ENCODE measurements around the gene CCER1. TPM values are rescaled to one million over a fixed set of nuclear protein-coding genes. Genes with fewer than 3 reads are reported as not detected.

Gene CCER1
- total and polyA plus RNA-seq, 4 experiments from 2014 or later = not detected

DNA sequence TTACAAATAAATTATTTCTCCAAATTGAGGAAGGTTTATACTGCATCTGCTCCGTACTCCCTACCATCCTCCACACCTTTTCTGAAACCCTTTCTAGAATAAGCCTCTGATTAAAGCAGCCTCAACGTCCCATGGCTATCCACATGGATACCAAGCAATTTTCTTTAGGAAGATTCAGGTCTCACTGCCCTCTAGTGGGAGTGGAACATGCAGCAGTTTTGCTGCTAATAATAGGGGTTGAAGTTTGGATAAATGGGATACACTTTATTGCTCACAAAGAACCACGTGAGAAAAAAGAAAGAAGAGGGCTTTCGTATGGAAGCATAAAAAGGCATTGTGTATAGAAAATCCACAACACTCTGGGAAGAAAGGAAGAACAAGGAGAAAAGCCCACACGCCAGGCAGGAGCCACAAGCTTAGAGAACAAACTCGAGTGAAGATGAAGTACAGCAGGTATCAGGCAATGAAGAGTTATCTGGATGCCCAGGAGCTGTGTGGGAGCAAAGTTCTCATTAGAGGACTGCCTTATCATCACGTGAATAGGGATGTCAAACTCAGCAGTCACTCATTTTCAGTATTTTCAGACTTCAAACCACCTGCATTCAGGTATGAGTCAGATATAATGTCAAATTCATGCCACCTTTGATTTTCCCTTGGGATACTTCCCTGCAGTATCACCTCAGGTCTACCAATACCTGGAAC lies 45.8 kb downstream of the CCER1 start:
- no peak overlapping the region for H3K4me3 Mint-ChIP-seq
- peaks cover 0 to 2% of the 10 kb centered on the region in 2 donors for H3K27me3 Mint-ChIP-seq
- H3K9me3 ChIP-seq (ENCODE audit: control insufficient read depth in 1 of 2, low read length in 2 of 2) = no peaks in the 10 kb centered on the region
- peaks cover 0 to 8% (median 1%) of the 10 kb centered on the region in 8 donors for H3K9me3 Mint-ChIP-seq
- POLR2A ChIA-PET (ENCODE audit: partially characterized antibody) = no interaction called here
- DNase-seq = no peak
- no peaks in the 10 kb centered on the region for H3K36me3 ChIP-seq (ENCODE audit: insufficient read depth, low read length)
- no peak overlapping the region for H3K4me3 ChIP-seq (ENCODE audit: low read length in 2 of 2)
- H3K27ac Mint-ChIP-seq = no peak overlapping the region
- intact Hi-C loops (cut with micrococcal nuclease) = no loop called here
- H3K4me1 Mint-ChIP-seq = no peaks in the 10 kb centered on the region
- no peaks in the 10 kb centered on the region for H3K36me3 Mint-ChIP-seq
- CTCF ChIA-PET (ENCODE audit: partially characterized antibody) = no interaction called here
- no peak overlapping the region for H3K27ac ChIP-seq (ENCODE audit: low read depth, low read length)
- no peaks in the 10 kb centered on the region for H3K4me1 ChIP-seq (ENCODE audit: insufficient read depth, low read length)
- no peaks in the 10 kb centered on the region for H3K27me3 ChIP-seq (ENCODE audit: insufficient read depth, low read length)

DNA sequence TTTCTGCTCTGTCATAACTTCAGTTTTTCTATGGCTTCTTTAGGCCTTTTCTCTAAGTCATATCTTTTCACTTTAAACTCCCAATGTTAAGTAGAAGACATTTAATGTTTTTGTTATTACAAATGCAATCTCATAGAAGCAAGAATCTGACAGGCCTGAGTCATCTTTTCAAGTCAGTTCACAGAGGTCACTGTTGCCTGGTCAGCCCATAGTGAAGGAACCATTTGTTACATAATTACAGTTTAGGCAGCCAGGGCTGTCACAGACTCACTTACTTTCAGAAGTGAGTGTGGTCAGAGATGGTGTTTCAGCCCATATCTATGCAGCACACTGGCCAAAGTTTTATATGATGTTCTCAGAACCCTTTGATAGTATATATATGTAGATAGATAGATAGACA lies 46.5 kb downstream of the CCER1 start:
- Mint-ChIP-seq H3K27me3 (peaks cover 0 to 2% of the 10 kb centered on the region in 2 donors), H3K4me1 (no peaks in the 10 kb centered on the region), H3K4me3 (no peak overlapping the region), H3K27ac (no peak overlapping the region), H3K9me3 (peaks cover 0 to 8% (median 1%) of the 10 kb centered on the region in 8 donors), H3K36me3 (no peaks in the 10 kb centered on the region)
- no peak overlapping the region for H3K27ac ChIP-seq (ENCODE audit: low read depth, low read length)
- no peaks in the 10 kb centered on the region for H3K9me3 ChIP-seq (ENCODE audit: control insufficient read depth in 1 of 2, low read length in 2 of 2)
- no peaks in the 10 kb centered on the region for H3K36me3 ChIP-seq (ENCODE audit: insufficient read depth, low read length)
- ChIA-PET CTCF (ENCODE audit: partially characterized antibody) (no interaction called here), POLR2A (ENCODE audit: partially characterized antibody) (no interaction called here)
- no peaks in the 10 kb centered on the region for H3K27me3 ChIP-seq (ENCODE audit: insufficient read depth, low read length)
- no peak for DNase-seq
- intact Hi-C loops (cut with micrococcal nuclease) = no loop called here
- no peaks in the 10 kb centered on the region for H3K4me1 ChIP-seq (ENCODE audit: insufficient read depth, low read length)
- no peak overlapping the region for H3K4me3 ChIP-seq (ENCODE audit: low read length in 2 of 2)

DNA sequence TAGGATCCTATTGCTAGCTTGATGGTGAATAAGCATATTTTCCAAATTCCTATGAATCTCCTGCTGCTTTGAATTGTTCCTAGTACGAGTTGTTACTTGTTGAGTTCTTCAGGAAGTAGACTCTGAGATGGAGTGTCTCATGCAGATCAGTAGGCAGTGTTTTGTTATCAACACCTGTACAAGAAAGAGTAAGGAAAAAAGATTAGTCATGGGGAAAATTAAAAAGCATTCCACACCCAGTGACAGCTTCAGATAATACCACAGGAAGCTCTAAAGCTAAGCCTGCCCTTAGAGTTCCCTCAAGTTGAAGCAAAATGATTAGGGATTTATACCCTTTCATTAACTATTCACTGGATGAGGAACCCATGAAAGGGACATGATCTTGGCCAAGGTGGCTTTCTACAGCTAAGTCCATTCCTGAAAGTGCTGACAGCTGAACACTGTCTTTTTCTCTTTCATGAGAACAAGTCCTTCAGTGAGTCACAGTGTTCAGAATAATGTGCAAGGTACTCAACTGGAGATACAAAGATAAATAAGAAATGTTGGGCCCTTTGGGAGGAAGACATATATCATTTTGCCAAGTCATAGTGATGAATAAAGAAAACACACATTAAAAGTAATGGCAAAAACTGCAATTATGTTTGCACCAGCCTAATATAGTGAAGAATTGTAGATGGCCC lies 49.1 kb downstream of the CCER1 start:
- Mint-ChIP-seq H3K36me3 (no peaks in the 10 kb centered on the region), H3K4me3 (no peak overlapping the region), H3K27me3 (peaks cover 0 to 2% of the 10 kb centered on the region in 2 donors), H3K27ac (no peak overlapping the region), H3K9me3 (no peaks in the 10 kb centered on the region), H3K4me1 (no peaks in the 10 kb centered on the region)
- Histone ChIP-seq H3K27me3 (ENCODE audit: insufficient read depth, low read length) (no peaks in the 10 kb centered on the region), H3K4me3 (ENCODE audit: low read length in 2 of 2) (no peak overlapping the region), H3K4me1 (ENCODE audit: insufficient read depth, low read length) (no peaks in the 10 kb centered on the region), H3K36me3 (ENCODE audit: insufficient read depth, low read length) (no peaks in the 10 kb centered on the region), H3K27ac (ENCODE audit: low read depth, low read length) (no peak overlapping the region), H3K9me3 (ENCODE audit: control insufficient read depth in 1 of 2, low read length in 2 of 2) (no peaks in the 10 kb centered on the region)
- ChIA-PET CTCF (ENCODE audit: partially characterized antibody) (no interaction called here), POLR2A (ENCODE audit: partially characterized antibody) (no interaction called here)
- intact Hi-C loops (cut with micrococcal nuclease) = no loop called here
- DNase-seq = no peak

DNA sequence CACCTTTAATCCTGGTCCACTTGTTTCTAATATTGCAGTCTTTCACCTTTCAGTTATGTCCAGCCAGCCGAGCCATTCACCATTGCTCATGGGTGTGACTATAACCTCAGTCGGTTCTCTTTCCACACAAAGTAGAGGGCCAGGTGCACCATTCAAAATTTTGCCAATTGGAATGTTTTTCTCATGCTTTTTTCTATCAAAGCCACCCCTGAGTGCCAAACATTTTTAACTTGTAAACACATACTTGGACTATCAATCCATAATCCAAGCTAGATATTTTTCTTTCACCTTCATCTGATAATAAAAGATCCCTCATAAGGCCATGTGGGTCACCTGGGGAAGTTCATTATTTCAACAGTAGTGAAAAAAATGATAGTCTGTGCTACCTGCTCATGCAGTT lies 52.4 kb downstream of the CCER1 start:
- no peaks in the 10 kb centered on the region for H3K4me1 ChIP-seq (ENCODE audit: insufficient read depth, low read length)
- ChIA-PET POLR2A (ENCODE audit: partially characterized antibody) (no interaction called here), CTCF (ENCODE audit: partially characterized antibody) (no interaction called here)
- H3K27ac Mint-ChIP-seq = no peak overlapping the region
- no peak overlapping the region for H3K4me3 Mint-ChIP-seq
- no peak overlapping the region for H3K4me3 ChIP-seq (ENCODE audit: low read length in 2 of 2)
- no peak overlapping the region for H3K27ac ChIP-seq (ENCODE audit: low read depth, low read length)
- H3K9me3 Mint-ChIP-seq = no peaks in the 10 kb centered on the region
- H3K4me1 Mint-ChIP-seq = no peaks in the 10 kb centered on the region
- peaks cover 0 to 2% of the 10 kb centered on the region in 2 donors for H3K27me3 Mint-ChIP-seq
- H3K27me3 ChIP-seq (ENCODE audit: insufficient read depth, low read length) = no peaks in the 10 kb centered on the region
- no peaks in the 10 kb centered on the region for H3K36me3 ChIP-seq (ENCODE audit: insufficient read depth, low read length)
- no peak for DNase-seq
- intact Hi-C loops (cut with micrococcal nuclease) = no loop called here
- no peaks in the 10 kb centered on the region for H3K9me3 ChIP-seq (ENCODE audit: control insufficient read depth in 1 of 2, low read length in 2 of 2)
- H3K36me3 Mint-ChIP-seq = no peaks in the 10 kb centered on the region

Other genes starting within 250 kb of the CCER1 start
- not detected for gene EPYC, start 49.8 kb upstream of the CCER1 start, total RNA-seq
- gene EPYC, start 49.8 kb upstream of the CCER1 start, polyA plus RNA-seq = not detected
- not detected for gene KERA, start 102.8 kb upstream of the CCER1 start, total RNA-seq
- gene KERA, start 102.8 kb upstream of the CCER1 start, polyA plus RNA-seq = not detected
- not detected for gene LUM, start 156.3 kb upstream of the CCER1 start, total RNA-seq
- gene LUM, start 156.3 kb upstream of the CCER1 start, polyA plus RNA-seq = not detected
- not detected for gene DCN, start 227.6 kb upstream of the CCER1 start, total RNA-seq
- gene DCN, start 227.6 kb upstream of the CCER1 start, polyA plus RNA-seq = not detected